Ovary (tissue), 3 donors: ENCODE results near the gene DNAJC1.

Experiments used
- CTCF ChIP-seq, 3 donors: fragments of 450-650 bp in 2 of 3; fragments of 200-600 bp in 1 of 3; IDR thresholded peaks; one replicate each; pipeline versions ENCODE4 v1.5.1 to v1.8.0; 2016 to 2022; ENCODE audit warnings: antibody characterized with exemption in 3 of 3, mild to moderate bottlenecking in 1 of 3
- EP300 ChIP-seq: sonication (generic); formaldehyde crosslinking; IDR thresholded peaks from one replicate; pipeline ENCODE4 v1.6.1; 2017; ENCODE audit warnings: antibody characterized with exemption
- POLR2A ChIP-seq: fragments of 450-650 bp; IDR thresholded peaks from one replicate; pipeline ENCODE4 v1.6.1; 2017; ENCODE audit warnings: antibody characterized with exemption, mild to moderate bottlenecking, moderate library complexity
- donor health status: DM: no; HTN: no; CAD: no.

GRCh38 chr10:21820952-21821351, 182.6 kb downstream of the DNAJC1 start:
- TF ChIP-seq CTCF (IDR thresholded peaks at IDR 0.05) (no peak), POLR2A (no peak), EP300 (no peak)
